ENCODE results near the gene HSF2BP.

Gene HSF2BP

GRCh38 chr21:43639470-43640353, 19.6 kb downstream of the HSF2BP start:
- no peak for DNase-seq
- Histone ChIP-seq H3K36me3 (peaks cover 4% of the 10 kb centered on the region), H3K4me3 (ENCODE audit: low read depth, low read length) (no peak overlapping the region), H3K9me3 (ENCODE audit: severe bottlenecking) (no peaks in the 10 kb centered on the region), H3K27me3 (ENCODE audit: insufficient read depth, low read depth, severe bottlenecking) (no peaks in the 10 kb centered on the region), H3K27ac (no peak overlapping the region)
- TF ChIP-seq, protein P1, sequence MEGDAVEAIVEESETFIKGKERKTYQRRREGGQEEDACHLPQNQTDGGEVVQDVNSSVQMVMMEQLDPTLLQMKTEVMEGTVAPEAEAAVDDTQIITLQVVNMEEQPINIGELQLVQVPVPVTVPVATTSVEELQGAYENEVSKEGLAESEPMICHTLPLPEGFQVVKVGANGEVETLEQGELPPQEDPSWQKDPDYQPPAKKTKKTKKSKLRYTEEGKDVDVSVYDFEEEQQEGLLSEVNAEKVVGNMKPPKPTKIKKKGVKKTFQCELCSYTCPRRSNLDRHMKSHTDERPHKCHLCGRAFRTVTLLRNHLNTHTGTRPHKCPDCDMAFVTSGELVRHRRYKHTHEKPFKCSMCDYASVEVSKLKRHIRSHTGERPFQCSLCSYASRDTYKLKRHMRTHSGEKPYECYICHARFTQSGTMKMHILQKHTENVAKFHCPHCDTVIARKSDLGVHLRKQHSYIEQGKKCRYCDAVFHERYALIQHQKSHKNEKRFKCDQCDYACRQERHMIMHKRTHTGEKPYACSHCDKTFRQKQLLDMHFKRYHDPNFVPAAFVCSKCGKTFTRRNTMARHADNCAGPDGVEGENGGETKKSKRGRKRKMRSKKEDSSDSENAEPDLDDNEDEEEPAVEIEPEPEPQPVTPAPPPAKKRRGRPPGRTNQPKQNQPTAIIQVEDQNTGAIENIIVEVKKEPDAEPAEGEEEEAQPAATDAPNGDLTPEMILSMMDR (IDR thresholded peaks at IDR 0.05; ENCODE audit: low read depth, low read length): no peak

- no peak for DNase-seq
- Histone ChIP-seq H3K27me3 (ENCODE audit: insufficient read depth, low read depth, severe bottlenecking) (no peaks in the 10 kb centered on the region), H3K36me3 (peaks cover 4% of the 10 kb centered on the region), H3K27ac (no peak overlapping the region), H3K4me3 (ENCODE audit: low read depth, low read length) (no peak overlapping the region), H3K9me3 (ENCODE audit: severe bottlenecking) (no peaks in the 10 kb centered on the region)
- TF ChIP-seq, protein P1 (IDR thresholded peaks at IDR 0.05; ENCODE audit: low read depth, low read length): no peak
Measured at GRCh38 chr21:43637530-43638158, 21.6 kb downstream of the HSF2BP start.

- H3K9me3 ChIP-seq (ENCODE audit: severe bottlenecking): no peaks in the 10 kb centered on the region
- no peak for DNase-seq
- no peak overlapping the region for H3K4me3 ChIP-seq (ENCODE audit: low read depth, low read length)
- H3K27ac ChIP-seq: no peak overlapping the region
- TF ChIP-seq, protein P1 (IDR thresholded peaks at IDR 0.05; ENCODE audit: low read depth, low read length): no peak
- peaks cover 4% of the 10 kb centered on the region for H3K36me3 ChIP-seq
- H3K27me3 ChIP-seq (ENCODE audit: insufficient read depth, low read depth, severe bottlenecking): no peaks in the 10 kb centered on the region
Measured at GRCh38 chr21:43635436-43635835, 23.9 kb downstream of the HSF2BP start.

GRCh38 chr21:43634618-43635017, 24.7 kb downstream of the HSF2BP start:
- no peak for DNase-seq
- no peak overlapping the region for H3K4me3 ChIP-seq (ENCODE audit: low read depth, low read length)
- H3K27ac ChIP-seq: no peak overlapping the region
- TF ChIP-seq, protein P1 (IDR thresholded peaks at IDR 0.05; ENCODE audit: low read depth, low read length): no peak
- peaks cover 6% of the 10 kb centered on the region for H3K36me3 ChIP-seq
- no peaks in the 10 kb centered on the region for H3K9me3 ChIP-seq (ENCODE audit: severe bottlenecking)
- no peaks in the 10 kb centered on the region for H3K27me3 ChIP-seq (ENCODE audit: insufficient read depth, low read depth, severe bottlenecking)

DNA sequence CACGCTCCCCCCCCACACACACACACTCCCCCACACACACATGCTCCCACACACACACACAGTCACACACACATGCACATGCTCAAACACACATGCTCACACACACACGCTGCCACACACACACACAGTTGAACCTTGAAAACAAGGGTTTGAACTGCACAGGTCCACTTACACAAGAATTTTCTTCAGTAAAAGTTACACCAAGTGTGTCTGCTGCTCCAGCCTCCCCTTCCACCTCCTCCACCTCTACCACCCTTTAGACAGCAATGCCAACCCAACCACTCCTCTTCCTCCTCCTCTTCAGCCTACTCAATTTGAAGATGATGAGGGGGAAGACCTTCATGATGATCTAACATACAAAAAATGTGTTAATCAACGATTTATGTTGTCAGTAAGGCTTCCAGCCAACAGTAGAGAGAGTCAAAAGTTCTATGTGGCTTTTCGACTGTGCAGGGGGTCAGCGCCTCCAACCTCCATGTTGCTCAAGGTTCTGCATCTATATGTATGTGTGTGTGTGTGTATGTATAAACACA, 26.8 kb downstream of the HSF2BP start:
- H3K36me3 ChIP-seq: peaks cover 15% of the 10 kb centered on the region
- no peaks in the 10 kb centered on the region for H3K9me3 ChIP-seq (ENCODE audit: severe bottlenecking)
- DNase-seq: no peak
- no peak overlapping the region for H3K27ac ChIP-seq
- TF ChIP-seq, protein P1 (IDR thresholded peaks at IDR 0.05; ENCODE audit: low read depth, low read length): no peak
- H3K4me3 ChIP-seq (ENCODE audit: low read depth, low read length): no peak overlapping the region
- no peaks in the 10 kb centered on the region for H3K27me3 ChIP-seq (ENCODE audit: insufficient read depth, low read depth, severe bottlenecking)

Data from WERI-Rb-1 (cell line).